ENCODE results near the gene GPC1. TPM values are rescaled to one million over a fixed set of nuclear protein-coding genes. Genes with fewer than 3 reads are reported as not detected.

GPC1 gene
- polyA plus RNA-seq, 1 donor from 2014 or later: 0.26 TPM

DNA sequence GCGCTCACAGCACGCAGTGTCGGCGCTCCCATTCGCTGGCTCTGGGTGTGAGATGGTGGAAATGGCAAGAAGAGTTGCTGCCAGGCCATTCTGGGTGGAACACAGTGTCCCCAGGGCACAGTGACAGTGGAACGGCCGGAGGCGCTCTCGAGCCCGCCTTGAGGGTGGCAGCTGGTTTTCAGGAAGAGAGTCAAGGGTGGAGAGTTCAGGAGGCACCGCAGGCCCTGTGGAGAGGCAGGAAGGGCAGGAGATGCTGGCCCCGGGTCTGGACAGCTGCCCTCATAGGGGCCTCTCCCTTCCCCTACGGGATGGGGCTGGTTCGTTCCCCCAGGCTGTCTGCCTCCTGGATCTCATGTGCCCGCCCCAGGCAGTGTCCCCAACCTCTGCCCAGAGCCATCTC is 12.5 kb downstream of the GPC1 start:
- H3K4me1 Mint-ChIP-seq: peaks cover 2 to 11% (median 10%) of the 10 kb centered on the region in 3 donors
- H3K27me3 Mint-ChIP-seq: peaks cover 25% of the 10 kb centered on the region
- no peak overlapping the region for H3K4me3 Mint-ChIP-seq
- no peaks in the 10 kb centered on the region for H3K9me3 Mint-ChIP-seq
- no peaks in the 10 kb centered on the region for H3K36me3 Mint-ChIP-seq
- H3K27ac Mint-ChIP-seq: no peak overlapping the region

- H3K36me3 Mint-ChIP-seq: no peaks in the 10 kb centered on the region
- H3K27ac Mint-ChIP-seq: no peak overlapping the region
- H3K4me1 Mint-ChIP-seq: peaks cover 2 to 11% (median 10%) of the 10 kb centered on the region in 3 donors
- peaks cover 25% of the 10 kb centered on the region for H3K27me3 Mint-ChIP-seq
- no peaks in the 10 kb centered on the region for H3K9me3 Mint-ChIP-seq
- no peak overlapping the region for H3K4me3 Mint-ChIP-seq
These were observed 13.2 kb downstream of the GPC1 start for GRCh38 chr2:240448387-240449274.

- Mint-ChIP-seq H3K4me1 (peaks cover 4 to 16% (median 10%) of the 10 kb centered on the region in 3 donors), H3K27ac (peak overlapping the region in 1 of 3 donors; percentile 80), H3K27me3 (peaks cover 36% of the 10 kb centered on the region), H3K36me3 (no peaks in the 10 kb centered on the region), H3K9me3 (no peaks in the 10 kb centered on the region), H3K4me3 (peak overlapping the region in 1 of 4 donors; percentile 42)
These were observed 14.5 kb downstream of the GPC1 start for GRCh38 chr2:240449764-240450531.

DNA sequence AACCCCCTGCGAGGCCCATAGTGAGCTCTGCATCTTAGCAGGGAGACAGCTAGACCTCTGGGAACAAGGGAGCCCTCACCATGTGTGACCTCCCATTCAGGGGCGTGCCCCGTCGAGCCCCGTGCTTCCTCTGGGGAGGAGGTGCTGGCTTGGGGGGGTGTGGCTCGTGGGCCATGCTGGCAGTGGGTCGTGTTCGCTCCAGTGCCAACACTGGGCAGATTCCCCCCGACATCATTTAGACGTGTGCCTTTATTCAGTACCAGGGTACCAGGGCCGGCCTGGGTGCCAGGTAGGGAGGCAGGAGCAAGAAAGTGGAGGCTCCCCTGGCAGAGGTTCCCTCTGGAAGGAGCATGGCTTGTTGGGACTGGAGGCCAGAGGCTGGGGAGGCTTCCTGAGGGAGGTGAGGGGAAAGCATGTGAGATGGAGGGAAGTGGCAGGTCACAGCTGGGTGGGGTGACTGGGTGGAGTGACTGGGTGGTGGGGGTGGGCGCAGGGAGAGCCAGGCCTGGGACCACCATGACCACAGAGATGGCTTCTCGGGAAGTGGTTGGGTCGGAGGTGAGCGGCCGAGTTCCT is 15.2 kb downstream of the GPC1 start:
- Mint-ChIP-seq H3K27me3 (peaks cover 34% of the 10 kb centered on the region), H3K27ac (no peak overlapping the region)

DNA sequence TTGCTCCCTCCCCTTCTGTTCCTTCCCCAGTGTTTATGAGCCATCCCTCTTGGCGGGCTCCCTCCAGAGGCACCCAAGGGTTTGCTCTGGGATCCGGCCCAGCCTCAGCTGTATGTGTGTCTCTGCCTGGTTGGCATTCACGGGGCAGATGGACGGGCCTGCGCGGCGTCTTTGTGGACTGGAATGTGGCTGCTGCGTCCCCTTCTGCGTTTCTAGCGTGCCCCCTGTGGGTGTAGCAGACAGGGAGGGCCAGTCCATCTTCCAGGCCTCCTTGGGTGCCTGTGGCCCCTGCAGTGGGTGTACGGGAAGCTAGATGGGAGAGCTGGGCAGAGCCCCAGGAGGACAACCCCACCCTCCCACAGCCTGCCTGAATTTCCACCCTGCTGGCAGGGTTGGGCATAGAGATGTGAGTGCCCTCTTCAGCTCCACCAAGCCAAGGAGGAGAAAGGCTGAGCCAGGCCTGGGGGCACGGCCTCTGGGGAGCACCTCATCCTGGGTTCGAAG is 15.7 kb downstream of the GPC1 start:
- peaks cover 33% of the 10 kb centered on the region for H3K27me3 Mint-ChIP-seq
- H3K4me3 Mint-ChIP-seq: peak overlapping the region; percentile 17 to 71 (median 44)
- peaks cover 4 to 16% (median 10%) of the 10 kb centered on the region in 3 donors for H3K4me1 Mint-ChIP-seq
- H3K9me3 Mint-ChIP-seq: no peaks in the 10 kb centered on the region
- H3K36me3 Mint-ChIP-seq: no peaks in the 10 kb centered on the region
- no peak overlapping the region for H3K27ac Mint-ChIP-seq

More for the DNA sequence above, 15.2 kb downstream of the GPC1 start:
- H3K36me3 Mint-ChIP-seq: no peaks in the 10 kb centered on the region
- peaks cover 4 to 16% (median 10%) of the 10 kb centered on the region in 3 donors for H3K4me1 Mint-ChIP-seq
- H3K4me3 Mint-ChIP-seq: peak overlapping the region in 2 of 4 donors; percentile 22 to 42
- H3K9me3 Mint-ChIP-seq: no peaks in the 10 kb centered on the region

DNA sequence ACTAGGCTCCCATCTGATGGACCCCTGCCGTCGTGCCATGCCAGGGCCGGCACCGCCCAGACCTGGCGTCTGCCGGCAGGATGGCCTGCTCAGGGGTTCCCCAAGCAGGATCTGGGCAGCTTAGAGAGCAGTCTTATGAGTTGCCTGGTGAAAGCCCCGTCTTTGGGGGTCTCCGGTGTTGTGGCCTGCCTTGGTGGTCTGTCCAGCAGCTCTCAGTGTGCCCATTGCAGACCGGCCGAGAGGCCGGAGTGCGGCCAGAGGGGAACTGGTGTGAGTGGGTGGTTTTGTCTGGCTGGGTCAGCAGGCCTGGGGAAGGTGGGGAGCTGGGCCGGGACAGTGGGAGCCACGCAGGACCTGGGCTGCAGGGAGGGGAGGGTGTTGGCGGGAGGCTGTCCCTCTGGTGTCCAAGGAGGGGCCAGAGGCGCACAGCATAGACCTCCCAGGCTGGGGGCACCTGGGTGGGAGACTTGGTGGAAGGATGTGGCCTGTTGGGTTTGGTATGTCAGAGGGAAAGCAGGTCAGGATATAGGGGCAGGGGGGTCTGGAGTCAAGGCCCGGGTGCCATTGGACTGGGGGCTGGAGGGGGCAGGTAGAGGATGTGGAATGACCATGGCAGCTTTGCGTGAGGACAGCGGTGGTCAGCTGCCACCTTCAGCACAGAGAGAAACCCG is 16.5 kb downstream of the GPC1 start:
- no peaks in the 10 kb centered on the region for H3K9me3 Mint-ChIP-seq
- peak overlapping the region; percentile 50 to 89 (median 80) for H3K4me3 Mint-ChIP-seq

DNA sequence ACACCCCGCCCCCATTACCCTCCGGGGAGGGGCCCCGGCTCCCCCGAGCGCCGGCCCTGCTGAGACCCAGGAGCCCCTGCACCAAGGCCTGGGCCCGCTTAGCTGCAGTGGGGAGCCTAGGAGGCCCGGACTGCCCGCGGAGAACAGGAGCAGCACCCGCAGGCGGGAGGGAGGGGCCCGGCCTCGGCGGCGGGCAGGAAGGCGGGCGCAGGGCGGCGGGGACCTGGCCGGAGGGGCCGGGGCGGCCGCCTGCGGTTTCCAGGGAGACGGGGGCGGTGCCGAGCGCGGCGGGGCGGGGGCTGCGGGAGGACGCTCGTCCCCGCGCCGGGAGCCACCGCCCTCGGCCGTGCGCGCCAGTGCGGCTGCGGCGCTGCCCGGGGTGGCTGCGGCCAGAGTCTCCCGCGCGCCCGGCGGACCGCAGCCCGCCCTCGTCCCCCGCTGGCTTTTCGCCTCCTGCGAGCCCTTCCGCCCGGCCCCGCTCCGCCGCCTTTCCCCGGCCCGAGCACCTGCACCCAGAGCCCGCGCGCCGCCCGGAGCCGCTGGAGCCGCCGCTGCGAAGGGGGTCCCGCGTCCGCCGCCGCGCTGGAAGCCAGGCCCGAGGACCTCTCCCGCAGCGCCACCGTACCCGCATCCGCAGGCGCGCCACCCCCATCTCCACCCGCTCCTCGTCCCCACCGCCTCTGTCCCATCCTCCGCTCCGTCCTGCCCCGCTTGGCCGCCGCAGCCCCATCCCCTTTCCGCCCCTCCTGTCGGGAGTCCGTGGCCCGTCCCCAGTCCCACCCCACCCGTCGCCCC is 17.2 kb downstream of the GPC1 start:
- H3K4me3 Mint-ChIP-seq: peak overlapping the region in 2 of 4 donors; percentile 88 to 89

More for the DNA sequence above, 16.5 kb downstream of the GPC1 start:
- Mint-ChIP-seq H3K27me3 (peaks cover 33% of the 10 kb centered on the region), H3K4me1 (peaks cover 4 to 16% (median 10%) of the 10 kb centered on the region in 3 donors), H3K36me3 (no peaks in the 10 kb centered on the region), H3K27ac (no peak overlapping the region)

DNA sequence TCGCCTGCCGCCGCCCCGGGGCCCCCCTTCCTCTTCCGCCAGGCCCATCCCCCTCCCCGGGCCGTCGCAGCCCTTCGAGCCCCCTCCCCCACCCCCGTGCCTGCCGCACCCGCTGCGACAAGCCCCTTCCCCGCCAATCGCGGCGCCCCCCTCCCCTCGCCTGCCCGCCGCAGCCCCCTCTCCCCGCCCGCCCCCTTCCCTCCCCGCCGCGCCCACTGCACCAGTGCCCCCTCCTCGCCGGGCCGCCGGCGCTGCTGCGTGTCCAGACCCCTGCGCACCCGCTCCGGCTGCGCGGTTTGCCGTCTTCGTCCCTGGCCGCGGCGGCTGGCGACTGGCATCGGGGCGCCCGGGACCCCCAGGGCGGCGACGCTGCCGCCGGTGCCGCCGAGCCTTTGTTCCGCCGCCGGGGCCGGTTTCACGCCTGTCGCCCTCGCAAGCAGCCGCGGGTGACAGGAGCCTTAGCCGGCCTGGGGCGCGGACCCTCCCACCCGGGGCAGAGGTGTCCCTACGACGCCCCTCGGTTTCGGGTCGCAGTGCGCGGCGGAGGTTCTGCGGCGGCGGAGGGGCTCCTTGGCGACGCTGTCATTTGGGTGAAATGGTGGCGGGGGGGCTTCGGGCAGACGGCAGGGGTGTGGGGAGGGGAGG is 18.1 kb downstream of the GPC1 start:
- Mint-ChIP-seq H3K36me3 (no peaks in the 10 kb centered on the region), H3K27me3 (peaks cover 27% of the 10 kb centered on the region), H3K4me1 (peaks cover 4 to 16% (median 10%) of the 10 kb centered on the region in 3 donors), H3K4me3 (peak overlapping the region in 3 of 4 donors; percentile 73 to 88 (median 74)), H3K27ac (no peak overlapping the region), H3K9me3 (no peaks in the 10 kb centered on the region)

More for the DNA sequence above, 17.2 kb downstream of the GPC1 start:
- Mint-ChIP-seq H3K27me3 (peaks cover 31% of the 10 kb centered on the region), H3K9me3 (no peaks in the 10 kb centered on the region), H3K27ac (no peak overlapping the region), H3K36me3 (no peaks in the 10 kb centered on the region), H3K4me1 (peaks cover 4 to 16% (median 10%) of the 10 kb centered on the region in 3 donors)

GRCh38 chr2:240454106-240454901 is 18.8 kb downstream of the GPC1 start:
- Mint-ChIP-seq H3K4me1 (peaks cover 4 to 16% (median 10%) of the 10 kb centered on the region in 3 donors), H3K27me3 (peaks cover 27% of the 10 kb centered on the region), H3K9me3 (no peaks in the 10 kb centered on the region), H3K36me3 (no peaks in the 10 kb centered on the region), H3K27ac (no peak overlapping the region), H3K4me3 (peak overlapping the region; percentile 45 to 88 (median 74))

GRCh38 chr2:240455272-240455646 is 19.8 kb downstream of the GPC1 start:
- Mint-ChIP-seq H3K27me3 (peaks cover 20% of the 10 kb centered on the region), H3K4me1 (peaks cover 3 to 9% (median 4%) of the 10 kb centered on the region in 3 donors), H3K27ac (no peak overlapping the region), H3K9me3 (no peaks in the 10 kb centered on the region), H3K4me3 (no peak overlapping the region), H3K36me3 (no peaks in the 10 kb centered on the region)

DNA sequence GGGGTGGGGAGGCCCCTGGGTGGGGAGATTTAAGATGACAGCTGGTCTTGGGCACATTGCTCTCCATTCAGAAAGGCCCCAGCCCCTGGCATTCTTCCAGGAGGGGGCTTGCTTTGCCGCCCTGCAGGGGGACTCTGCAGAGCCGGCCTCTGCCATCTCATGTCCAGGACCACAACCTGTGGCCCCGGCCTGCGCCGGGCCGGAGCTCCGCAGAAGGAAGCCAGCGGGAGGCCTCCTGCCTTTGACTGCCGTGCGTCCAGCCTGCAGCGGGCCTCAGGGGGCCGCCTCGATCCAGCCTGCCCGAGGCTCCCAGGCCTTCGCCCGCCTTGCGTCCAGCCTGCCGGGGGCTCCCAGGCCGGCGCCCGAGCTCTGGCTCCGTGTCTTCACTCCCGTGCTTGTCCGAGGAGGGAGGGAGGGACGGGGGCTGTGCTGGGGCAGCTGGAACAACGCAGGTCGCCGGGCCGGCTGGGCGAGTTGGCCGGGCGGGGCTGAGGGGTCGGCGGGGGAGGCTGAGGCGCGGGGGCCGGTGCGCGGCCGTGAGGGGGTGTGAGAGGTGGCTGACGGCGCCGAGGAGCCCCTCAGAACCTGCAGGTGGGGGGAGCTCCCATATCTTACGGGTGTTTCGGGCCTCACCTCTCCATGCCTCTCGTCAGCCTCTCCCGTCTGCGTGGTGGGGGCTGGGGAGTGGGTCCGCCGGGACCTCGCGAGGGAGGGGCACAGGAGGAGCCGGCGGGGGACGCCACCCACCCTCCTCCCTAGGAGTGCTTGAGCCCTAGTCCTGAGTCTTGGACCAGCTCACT is 20.4 kb downstream of the GPC1 start:
- Mint-ChIP-seq H3K4me3 (no peak overlapping the region), H3K27ac (no peak overlapping the region), H3K36me3 (no peaks in the 10 kb centered on the region), H3K9me3 (no peaks in the 10 kb centered on the region), H3K27me3 (peaks cover 15% of the 10 kb centered on the region), H3K4me1 (peaks cover 0 to 6% (median 4%) of the 10 kb centered on the region in 3 donors)
